A549 (cell line): ENCODE measurements around the gene CNDP1.

ENCODE experiments used
- CBX8 ChIP-seq: fragments of 200-600 bp; sonication (generic); IDR thresholded peaks from 2 replicates; pipeline ENCODE4 v1.6.1; 2016
- CEBPB ChIP-seq, 2 experiments: fragments of >200 bp in 1 of 2; sonication (Bioruptor Twin) in 1 of 2; formaldehyde crosslinking in 1 of 2; IDR thresholded peaks; 2 replicates each; pipeline ENCODE4 v1.6.1; 2012 to 2016
- CHD2 ChIP-seq: fragments of 150-350 bp; IDR thresholded peaks from 2 replicates; pipeline ENCODE4 v1.6.1; 2014; ENCODE audit warnings: low read length; ENCODE audit not compliant: partially characterized antibody
- CHD4 ChIP-seq: fragments of 200-600 bp; sonication (generic); IDR thresholded peaks from 2 replicates; pipeline ENCODE4 v1.6.1; 2016; ENCODE audit warnings: antibody characterized with exemption, mild to moderate bottlenecking, borderline replicate concordance
- EP300 ChIP-seq, 2 experiments: fragments of >200 bp; sonication (Bioruptor Twin); formaldehyde crosslinking; IDR thresholded peaks; 2 replicates in 1 of 2; 3 replicates in 1 of 2; pipeline ENCODE4 v1.6.1; 2016 to 2017
- KDM5A ChIP-seq: fragments of 200-600 bp; sonication (generic); IDR thresholded peaks from 2 replicates; pipeline ENCODE4 v1.6.1; 2016; ENCODE audit warnings: antibody characterized with exemption, mild to moderate bottlenecking
- MAX ChIP-seq: IDR thresholded peaks from 2 replicates; pipeline ENCODE4 v1.6.1; 2012
- NFE2L2 ChIP-seq: fragments of 150-350 bp; conservative IDR thresholded peaks from 2 replicates; pipeline ENCODE4 v1.6.1; 2014; ENCODE audit warnings: low read length
- POLR2A ChIP-seq: IDR thresholded peaks from 2 replicates; pipeline ENCODE4 v1.6.1; 2012; ENCODE audit warnings: mild to moderate bottlenecking, low read length
- SMC3 ChIP-seq: fragments of >200 bp; sonication (Bioruptor Twin); formaldehyde crosslinking; IDR thresholded peaks from 3 replicates; pipeline ENCODE4 v1.6.1; 2018; ENCODE audit warnings: inconsistent platforms
- SREBF2 ChIP-seq: fragments of 450-650 bp; IDR thresholded peaks from 2 replicates; pipeline ENCODE4 v1.6.1; 2014; ENCODE audit warnings: mild to moderate bottlenecking, moderate library complexity
- TF ChIP-seq, protein P1 (sequence below): fragments of 450-650 bp; IDR thresholded peaks from 2 replicates; pipeline ENCODE4 v1.6.1; 2014; ENCODE audit warnings: antibody characterized with exemption
- TF ChIP-seq, protein P2 (sequence below): fragments of >200 bp; sonication (Bioruptor Twin); formaldehyde crosslinking; IDR thresholded peaks from 3 replicates; pipeline ENCODE4 v1.5.1; 2016

DNA sequence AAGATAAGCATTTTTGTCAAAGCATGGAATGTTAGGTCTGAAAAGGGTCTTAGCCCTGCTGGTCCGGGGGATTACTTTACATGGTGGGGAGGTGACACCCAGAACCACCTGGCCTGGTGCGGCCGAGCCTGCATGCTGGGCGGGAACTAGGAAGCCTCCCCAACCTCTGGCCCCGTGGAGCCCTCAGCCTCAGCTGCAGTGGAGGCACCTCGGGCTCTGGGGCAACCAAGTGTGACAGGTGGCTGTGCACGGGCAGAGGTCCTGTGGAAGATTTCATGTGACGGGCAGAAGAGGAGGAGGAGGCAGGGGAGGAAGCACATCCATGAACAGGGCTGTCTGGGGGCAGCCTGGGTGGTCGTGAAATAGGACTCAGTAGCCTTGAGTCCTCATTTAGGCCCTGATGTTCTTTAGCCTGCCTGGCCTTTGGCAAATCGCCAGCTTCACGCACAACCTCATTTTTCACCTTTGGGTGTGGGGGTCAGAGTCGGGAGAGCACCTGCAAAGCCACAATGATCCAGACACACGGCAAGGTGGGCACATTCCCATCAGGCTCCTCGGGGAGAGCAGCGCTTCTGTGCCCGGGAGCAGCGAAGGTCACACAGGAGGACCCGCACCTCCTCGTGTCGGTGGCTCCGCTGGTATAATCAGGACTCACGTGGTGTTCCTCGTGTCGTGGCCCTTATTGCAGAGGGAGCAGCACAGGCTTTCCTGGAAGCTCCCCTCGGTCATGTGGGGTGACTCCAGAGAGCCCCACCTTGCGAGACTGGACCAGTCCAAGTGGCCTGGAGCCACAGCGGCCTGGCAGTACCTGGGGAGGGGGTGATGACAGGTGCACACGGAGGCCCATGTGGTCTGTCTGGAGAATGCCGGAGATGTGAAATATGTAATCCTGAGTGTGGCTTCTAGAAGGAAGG lies 24.2 kb upstream of the CNDP1 start:
- TF ChIP-seq, protein P1, sequence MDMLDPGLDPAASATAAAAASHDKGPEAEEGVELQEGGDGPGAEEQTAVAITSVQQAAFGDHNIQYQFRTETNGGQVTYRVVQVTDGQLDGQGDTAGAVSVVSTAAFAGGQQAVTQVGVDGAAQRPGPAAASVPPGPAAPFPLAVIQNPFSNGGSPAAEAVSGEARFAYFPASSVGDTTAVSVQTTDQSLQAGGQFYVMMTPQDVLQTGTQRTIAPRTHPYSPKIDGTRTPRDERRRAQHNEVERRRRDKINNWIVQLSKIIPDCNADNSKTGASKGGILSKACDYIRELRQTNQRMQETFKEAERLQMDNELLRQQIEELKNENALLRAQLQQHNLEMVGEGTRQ: no peak
- TF ChIP-seq NFE2L2 (no peak), MAX (no peak), SMC3 (no peak), EP300 (IDR thresholded peaks at IDR 0.05) (no peak), CHD4 (no peak), CEBPB (IDR thresholded peaks at IDR 0.05) (no peak), SREBF2 (no peak), POLR2A (no peak), KDM5A (no peak), CBX8 (no peak), CHD2 (no peak)
- TF ChIP-seq, protein P2, sequence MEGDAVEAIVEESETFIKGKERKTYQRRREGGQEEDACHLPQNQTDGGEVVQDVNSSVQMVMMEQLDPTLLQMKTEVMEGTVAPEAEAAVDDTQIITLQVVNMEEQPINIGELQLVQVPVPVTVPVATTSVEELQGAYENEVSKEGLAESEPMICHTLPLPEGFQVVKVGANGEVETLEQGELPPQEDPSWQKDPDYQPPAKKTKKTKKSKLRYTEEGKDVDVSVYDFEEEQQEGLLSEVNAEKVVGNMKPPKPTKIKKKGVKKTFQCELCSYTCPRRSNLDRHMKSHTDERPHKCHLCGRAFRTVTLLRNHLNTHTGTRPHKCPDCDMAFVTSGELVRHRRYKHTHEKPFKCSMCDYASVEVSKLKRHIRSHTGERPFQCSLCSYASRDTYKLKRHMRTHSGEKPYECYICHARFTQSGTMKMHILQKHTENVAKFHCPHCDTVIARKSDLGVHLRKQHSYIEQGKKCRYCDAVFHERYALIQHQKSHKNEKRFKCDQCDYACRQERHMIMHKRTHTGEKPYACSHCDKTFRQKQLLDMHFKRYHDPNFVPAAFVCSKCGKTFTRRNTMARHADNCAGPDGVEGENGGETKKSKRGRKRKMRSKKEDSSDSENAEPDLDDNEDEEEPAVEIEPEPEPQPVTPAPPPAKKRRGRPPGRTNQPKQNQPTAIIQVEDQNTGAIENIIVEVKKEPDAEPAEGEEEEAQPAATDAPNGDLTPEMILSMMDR: no peak
